ENCODE results near the gene ZNF436.

The ZNF436 gene

GRCh38 chr1:23368562-23369334, 888 bp downstream of the ZNF436 start:
- Histone ChIP-seq H3K36me3 (ENCODE audit: low read length) (peaks cover 9% of the 10 kb centered on the region; the same call in 1 of the 2 replicates), H3K79me2 (ENCODE audit: insufficient read depth, low read length) (0 out of 2 replicates have a peak, but pooled peaks cover 5% of the 10 kb centered on the region), H3F3A (ENCODE audit: insufficient read depth) (peaks cover 3% of the 10 kb centered on the region; the same call in 1 of the 2 replicates), H2AFZ (ENCODE audit: low read depth, low read length, severe bottlenecking) (peak overlapping the region; percentile 94), H3K27ac (ENCODE audit: low read depth, low read length) (peak overlapping the region; percentile 91), H3K4me2 (ENCODE audit: low read depth, low read length, poor library complexity, severe bottlenecking) (peak overlapping the region; percentile 85), H3K9me2 (replicated peaks; ENCODE audit: insufficient read depth, low read length) (no peaks in the 10 kb centered on the region), H3K27me3 (ENCODE audit: low read length) (no peaks in the 10 kb centered on the region), H3K4me3 (ENCODE audit: insufficient read depth, low read length, poor library complexity, severe bottlenecking) (peak overlapping the region; percentile 82), H4K20me1 (ENCODE audit: low read depth, low read length) (no peaks in the 10 kb centered on the region), H3K9me3 (ENCODE audit: insufficient read depth, low read length) (peaks cover 11% of the 10 kb centered on the region; the same call in 1 of the 2 replicates), H3K9ac (ENCODE audit: low read length) (peak overlapping the region; percentile 79)
- TF ChIP-seq CTCF (IDR thresholded peaks at IDR 0.05; ENCODE audit: insufficient read depth, low read length, poor library complexity, severe bottlenecking) (no peak), EZH2phosphoT487 (conservative IDR thresholded peaks at IDR 0.05; ENCODE audit: low read length) (no peak)

DNA sequence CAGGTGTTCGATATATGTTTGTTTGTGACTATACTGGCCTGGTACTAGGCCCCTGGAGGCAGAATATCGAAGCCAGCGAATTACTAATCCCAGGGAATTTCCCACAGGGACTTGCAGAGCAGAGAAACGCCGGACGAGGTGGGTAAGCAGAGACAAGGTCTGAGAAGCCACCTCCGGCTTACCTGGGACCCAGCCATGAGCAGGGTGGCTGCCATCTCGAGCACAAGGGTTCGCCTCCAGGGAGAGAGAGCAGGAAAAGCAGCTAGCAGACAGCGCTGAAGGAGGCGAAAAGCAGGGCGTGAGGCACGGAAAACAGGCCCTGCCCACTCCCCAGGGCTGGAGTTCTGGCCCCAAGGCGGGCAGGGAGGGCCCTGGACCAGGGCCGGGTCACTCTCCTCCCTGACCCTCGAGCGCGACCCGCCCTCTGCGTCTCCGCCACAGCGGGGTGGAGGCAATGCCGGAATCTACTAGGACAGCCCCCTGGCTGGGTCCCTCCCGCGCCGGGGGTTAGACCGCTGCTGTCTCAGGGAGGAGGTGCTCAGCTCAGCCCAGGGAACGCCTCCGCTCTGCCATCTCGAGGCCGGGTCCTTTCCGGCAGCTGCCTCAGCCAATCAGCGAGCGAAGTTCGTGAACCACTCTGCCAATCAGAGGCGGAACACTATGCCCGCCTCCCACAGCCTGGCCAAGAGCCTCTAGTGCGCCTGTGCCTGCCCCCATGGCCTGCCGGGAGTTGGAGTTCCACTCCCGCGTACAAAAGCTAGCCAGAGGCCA, 1.7 kb downstream of the ZNF436 start:
- H4K20me1 ChIP-seq (ENCODE audit: low read depth, low read length) = no peaks in the 10 kb centered on the region
- H3K9me2 ChIP-seq (replicated peaks; ENCODE audit: insufficient read depth, low read length) = no peaks in the 10 kb centered on the region
- H3K9ac ChIP-seq (ENCODE audit: low read length) = peak overlapping the region; percentile 79
- H2AFZ ChIP-seq (ENCODE audit: low read depth, low read length, severe bottlenecking) = peak overlapping the region; percentile 94
- peak overlapping the region; percentile 91 for H3K4me2 ChIP-seq (ENCODE audit: low read depth, low read length, poor library complexity, severe bottlenecking)
- H3K4me3 ChIP-seq (ENCODE audit: insufficient read depth, low read length, poor library complexity, severe bottlenecking) = peak overlapping the region; percentile 86
- H3F3A ChIP-seq (ENCODE audit: insufficient read depth) = peaks cover 3% of the 10 kb centered on the region; the same call in 1 of the 2 replicates
- H3K9me3 ChIP-seq (ENCODE audit: insufficient read depth, low read length) = peaks cover 17% of the 10 kb centered on the region; the same call in 1 of the 2 replicates
- H3K27ac ChIP-seq (ENCODE audit: low read depth, low read length) = peak overlapping the region; percentile 91
- peaks cover 15% of the 10 kb centered on the region for H3K36me3 ChIP-seq (ENCODE audit: low read length)
- no peaks in the 10 kb centered on the region for H3K27me3 ChIP-seq (ENCODE audit: low read length)
- TF ChIP-seq EZH2phosphoT487 (conservative IDR thresholded peaks at IDR 0.05; ENCODE audit: low read length) (no peak), CTCF (IDR thresholded peaks at IDR 0.05; ENCODE audit: insufficient read depth, low read length, poor library complexity, severe bottlenecking) (no peak)
- 0 out of 2 replicates have a peak, but pooled peaks cover 5% of the 10 kb centered on the region for H3K79me2 ChIP-seq (ENCODE audit: insufficient read depth, low read length)

DNA sequence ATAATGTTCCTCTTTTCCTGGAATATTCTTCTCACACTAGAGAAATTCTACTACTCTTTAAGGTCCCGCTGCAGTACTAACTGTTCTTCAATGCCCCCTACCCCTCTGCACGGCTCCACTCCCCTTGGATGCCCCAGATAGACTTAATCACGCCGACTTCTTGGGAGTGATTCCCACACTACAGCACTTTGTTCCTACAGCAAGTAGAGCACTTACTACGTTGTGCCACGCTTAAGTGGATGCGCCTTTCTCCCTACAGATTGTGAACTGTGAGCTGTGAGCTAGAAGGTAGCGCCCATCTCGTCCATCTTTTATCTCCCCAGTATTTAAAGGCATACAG, 2.2 kb downstream of the ZNF436 start:
- peak overlapping the region; percentile 86 for H3K4me3 ChIP-seq (ENCODE audit: insufficient read depth, low read length, poor library complexity, severe bottlenecking)
- H3K9me2 ChIP-seq (replicated peaks; ENCODE audit: insufficient read depth, low read length) = no peaks in the 10 kb centered on the region
- TF ChIP-seq CTCF (IDR thresholded peaks at IDR 0.05; ENCODE audit: insufficient read depth, low read length, poor library complexity, severe bottlenecking) (no peak), EZH2phosphoT487 (conservative IDR thresholded peaks at IDR 0.05; ENCODE audit: low read length) (no peak)
- H3K9me3 ChIP-seq (ENCODE audit: insufficient read depth, low read length) = peaks cover 23% of the 10 kb centered on the region; the same call in 1 of the 2 replicates
- no peaks in the 10 kb centered on the region for H3K27me3 ChIP-seq (ENCODE audit: low read length)
- H4K20me1 ChIP-seq (ENCODE audit: low read depth, low read length) = no peaks in the 10 kb centered on the region
- H3K9ac ChIP-seq (ENCODE audit: low read length) = peak overlapping the region; percentile 79
- peak overlapping the region; percentile 91 for H2AFZ ChIP-seq (ENCODE audit: low read depth, low read length, severe bottlenecking)
- H3K27ac ChIP-seq (ENCODE audit: low read depth, low read length) = peak overlapping the region; percentile 23; the same call in 1 of the 2 replicates
- 0 out of 2 replicates have a peak, but pooled peaks cover 5% of the 10 kb centered on the region for H3K79me2 ChIP-seq (ENCODE audit: insufficient read depth, low read length)
- peaks cover 3% of the 10 kb centered on the region; the same call in 1 of the 2 replicates for H3F3A ChIP-seq (ENCODE audit: insufficient read depth)
- H3K4me2 ChIP-seq (ENCODE audit: low read depth, low read length, poor library complexity, severe bottlenecking) = peak overlapping the region; percentile 91
- H3K36me3 ChIP-seq (ENCODE audit: low read length) = peaks cover 21% of the 10 kb centered on the region
